A549 (cell line): ENCODE results near the gene NPLOC4. TPM values are rescaled to one million over a fixed set of nuclear protein-coding genes. Genes with fewer than 3 reads are reported as not detected.

Experiments used
- BHLHE40 ChIP-seq: IDR thresholded peaks from 2 replicates; pipeline ENCODE4 v1.6.1; 2012; ENCODE audit warnings: low read depth, low read length, inconsistent platforms
- CBX2 ChIP-seq: fragments of 200-600 bp; sonication (generic); IDR thresholded peaks from 2 replicates; pipeline ENCODE4 v1.6.1; 2016; ENCODE audit warnings: low read depth, mild to moderate bottlenecking, borderline replicate concordance
- E2F6 ChIP-seq: IDR thresholded peaks from 2 replicates; pipeline ENCODE4 v1.6.1; 2012; ENCODE audit warnings: low read depth, borderline replicate concordance
- RARB ChIP-seq: fragments of 250-450 bp; sonication (Bioruptor Pico); IDR thresholded peaks from 2 replicates; pipeline ENCODE4 v1.8.0; 2021; ENCODE audit warnings: mild to moderate bottlenecking, moderate library complexity
- TFCP2L1 ChIP-seq: fragments of 250-450 bp; sonication (Bioruptor Pico); IDR thresholded peaks from 2 replicates; pipeline ENCODE4 v1.5.0; 2021; ENCODE audit warnings: mild to moderate bottlenecking
- polyA plus RNA-seq, 4 experiments: library from polyadenylated mRNA; depleted of rRNA in 3 of 4; stranded (reverse); fragments of >200 nt; fragmentation: RNase III in 1 of 4; extraction: RNeasy Plus Mini Kit Qiagen cat#74134 plus additional on column Dnase treatment in 1 of 4; gene quantifications; 2 replicates in 3 of 4; 3 replicates in 1 of 4; pipeline ENCODE4 v1.2.3, GENCODE V29; 2011 to 2017
- small RNA-seq, 6 experiments: library from RNA; depleted of rRNA; stranded (forward); fragments of <200 nt; gene quantifications; one replicate each; pipeline ENCODE3, GENCODE V24; 2012
- TF ChIP-seq, protein P1 (sequence below): fragments of >200 bp; sonication (Bioruptor Twin); formaldehyde crosslinking; IDR thresholded peaks from 3 replicates; pipeline ENCODE4 v1.6.1; 2016
- TF ChIP-seq, protein P2 (sequence below): fragments of 200-600 bp; sonication (generic); IDR thresholded peaks from 2 replicates; pipeline ENCODE4 v1.6.1; 2016; ENCODE audit warnings: antibody characterized with exemption, mild to moderate bottlenecking, moderate library complexity

Gene NPLOC4
- polyA plus RNA-seq, 2 of the 4 experiments (the other 2 are of a cell fraction) = 98.5 to 101 TPM

DNA sequence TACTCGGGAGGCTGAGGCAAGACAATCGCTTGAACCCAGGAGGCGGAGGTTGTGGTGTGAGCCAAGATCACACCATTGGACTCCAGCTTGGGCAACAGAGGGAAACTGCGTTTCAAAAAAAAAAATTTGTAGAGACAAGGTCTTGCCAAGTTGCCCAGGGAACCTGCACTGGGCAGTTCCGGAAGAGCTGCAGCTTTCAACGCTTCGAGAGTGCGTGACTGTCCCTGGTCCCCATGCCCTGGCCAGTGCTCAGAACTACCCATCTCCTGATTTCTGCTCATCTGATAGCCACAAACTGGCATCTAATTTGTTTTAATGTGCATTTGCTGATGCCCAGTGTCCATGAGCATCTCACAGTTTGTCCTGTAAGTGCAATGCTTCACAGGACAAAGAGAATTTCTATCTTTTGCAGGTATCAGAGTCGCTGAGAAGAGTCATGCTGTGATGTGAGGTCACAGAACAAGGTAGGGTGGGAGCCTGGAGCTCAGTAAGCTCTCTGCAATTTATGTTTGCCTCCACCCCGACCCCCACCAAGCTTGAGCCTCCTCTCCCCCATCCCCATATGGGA, 128.2 kb downstream of the NPLOC4 start (continued):
- TF ChIP-seq TFCP2L1 (CRISPR knock-in tag) (0 out of 2 replicates have a peak, but pooled peaks have one; percentile 29), BHLHE40 (no peak), CBX2 (no peak), E2F6 (no peak), RARB (CRISPR knock-in tag) (peak; percentile 83; the same call in 1 of the 2 replicates)
- TF ChIP-seq, protein P1, sequence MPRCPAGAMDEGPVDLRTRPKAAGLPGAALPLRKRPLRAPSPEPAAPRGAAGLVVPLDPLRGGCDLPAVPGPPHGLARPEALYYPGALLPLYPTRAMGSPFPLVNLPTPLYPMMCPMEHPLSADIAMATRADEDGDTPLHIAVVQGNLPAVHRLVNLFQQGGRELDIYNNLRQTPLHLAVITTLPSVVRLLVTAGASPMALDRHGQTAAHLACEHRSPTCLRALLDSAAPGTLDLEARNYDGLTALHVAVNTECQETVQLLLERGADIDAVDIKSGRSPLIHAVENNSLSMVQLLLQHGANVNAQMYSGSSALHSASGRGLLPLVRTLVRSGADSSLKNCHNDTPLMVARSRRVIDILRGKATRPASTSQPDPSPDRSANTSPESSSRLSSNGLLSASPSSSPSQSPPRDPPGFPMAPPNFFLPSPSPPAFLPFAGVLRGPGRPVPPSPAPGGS = no peak; the same call in 2 of the 3 replicates
- TF ChIP-seq, protein P2, sequence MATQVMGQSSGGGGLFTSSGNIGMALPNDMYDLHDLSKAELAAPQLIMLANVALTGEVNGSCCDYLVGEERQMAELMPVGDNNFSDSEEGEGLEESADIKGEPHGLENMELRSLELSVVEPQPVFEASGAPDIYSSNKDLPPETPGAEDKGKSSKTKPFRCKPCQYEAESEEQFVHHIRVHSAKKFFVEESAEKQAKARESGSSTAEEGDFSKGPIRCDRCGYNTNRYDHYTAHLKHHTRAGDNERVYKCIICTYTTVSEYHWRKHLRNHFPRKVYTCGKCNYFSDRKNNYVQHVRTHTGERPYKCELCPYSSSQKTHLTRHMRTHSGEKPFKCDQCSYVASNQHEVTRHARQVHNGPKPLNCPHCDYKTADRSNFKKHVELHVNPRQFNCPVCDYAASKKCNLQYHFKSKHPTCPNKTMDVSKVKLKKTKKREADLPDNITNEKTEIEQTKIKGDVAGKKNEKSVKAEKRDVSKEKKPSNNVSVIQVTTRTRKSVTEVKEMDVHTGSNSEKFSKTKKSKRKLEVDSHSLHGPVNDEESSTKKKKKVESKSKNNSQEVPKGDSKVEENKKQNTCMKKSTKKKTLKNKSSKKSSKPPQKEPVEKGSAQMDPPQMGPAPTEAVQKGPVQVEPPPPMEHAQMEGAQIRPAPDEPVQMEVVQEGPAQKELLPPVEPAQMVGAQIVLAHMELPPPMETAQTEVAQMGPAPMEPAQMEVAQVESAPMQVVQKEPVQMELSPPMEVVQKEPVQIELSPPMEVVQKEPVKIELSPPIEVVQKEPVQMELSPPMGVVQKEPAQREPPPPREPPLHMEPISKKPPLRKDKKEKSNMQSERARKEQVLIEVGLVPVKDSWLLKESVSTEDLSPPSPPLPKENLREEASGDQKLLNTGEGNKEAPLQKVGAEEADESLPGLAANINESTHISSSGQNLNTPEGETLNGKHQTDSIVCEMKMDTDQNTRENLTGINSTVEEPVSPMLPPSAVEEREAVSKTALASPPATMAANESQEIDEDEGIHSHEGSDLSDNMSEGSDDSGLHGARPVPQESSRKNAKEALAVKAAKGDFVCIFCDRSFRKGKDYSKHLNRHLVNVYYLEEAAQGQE = peak; percentile 39; the same call in 1 of the 2 replicates

Small RNAs within 50 kb of the gene (small RNA-seq; reads per million reads assigned to genes)
- 0 reads per million in 6 experiments for gene RF00019

Other genes starting within 250 kb of the NPLOC4 start
- 2.1 and 2.6 TPM in 2 replicates for gene BAHCC1, start 241.7 kb downstream of the NPLOC4 start, polyA plus RNA-seq (2011; rRNA removed)
- gene BAHCC1, start 241.7 kb downstream of the NPLOC4 start, polyA plus RNA-seq (2017; fragmentation: RNase III; extraction: RNeasy Plus Mini Kit Qiagen cat#74134 plus additional on column Dnase treatment) = 5.2 to 5.9 TPM (median 5.8 TPM) in 3 replicates
- gene ACTG1, start 124.3 kb downstream of the NPLOC4 start, polyA plus RNA-seq (2011; rRNA removed) = 2,042 and 2,306 TPM in 2 replicates
- 7,182 to 8,782 TPM (median 7,263 TPM) in 3 replicates for gene ACTG1, start 124.3 kb downstream of the NPLOC4 start, polyA plus RNA-seq (2017; fragmentation: RNase III; extraction: RNeasy Plus Mini Kit Qiagen cat#74134 plus additional on column Dnase treatment)
- 0.84 and 1.2 TPM in 2 replicates for gene FSCN2, start 108.7 kb downstream of the NPLOC4 start, polyA plus RNA-seq (2011; rRNA removed)
- gene FSCN2, start 108.7 kb downstream of the NPLOC4 start, polyA plus RNA-seq (2017; fragmentation: RNase III; extraction: RNeasy Plus Mini Kit Qiagen cat#74134 plus additional on column Dnase treatment) = 1.3 to 1.7 TPM (median 1.3 TPM) in 3 replicates
- 5.4 and 7.2 TPM in 2 replicates for gene FAAP100, start 84.8 kb downstream of the NPLOC4 start, polyA plus RNA-seq (2011; rRNA removed)
- gene FAAP100, start 84.8 kb downstream of the NPLOC4 start, polyA plus RNA-seq (2017; fragmentation: RNase III; extraction: RNeasy Plus Mini Kit Qiagen cat#74134 plus additional on column Dnase treatment) = 16.2 to 17.7 TPM (median 16.8 TPM) in 3 replicates
- 1.4 and 1.7 TPM in 2 replicates for gene TSPAN10, start 84 bp upstream of the NPLOC4 start, polyA plus RNA-seq (2011; rRNA removed)
- 5.4 to 7.1 TPM (median 6.3 TPM) in 3 replicates for gene TSPAN10, start 84 bp upstream of the NPLOC4 start, polyA plus RNA-seq (2017; fragmentation: RNase III; extraction: RNeasy Plus Mini Kit Qiagen cat#74134 plus additional on column Dnase treatment)
- 1.0 and 1.2 TPM in 2 replicates for gene PDE6G, start 19.4 kb upstream of the NPLOC4 start, polyA plus RNA-seq (2011; rRNA removed)
- gene PDE6G, start 19.4 kb upstream of the NPLOC4 start, polyA plus RNA-seq (2017; fragmentation: RNase III; extraction: RNeasy Plus Mini Kit Qiagen cat#74134 plus additional on column Dnase treatment) = 0.90 to 2.0 TPM (median 1.2 TPM) in 3 replicates
- gene OXLD1, start 29.5 kb upstream of the NPLOC4 start, polyA plus RNA-seq (2011; rRNA removed) = 34.6 and 38.7 TPM in 2 replicates
- gene OXLD1, start 29.5 kb upstream of the NPLOC4 start, polyA plus RNA-seq (2017; fragmentation: RNase III; extraction: RNeasy Plus Mini Kit Qiagen cat#74134 plus additional on column Dnase treatment) = 43.9 to 47.7 TPM (median 47.1 TPM) in 3 replicates
- gene CCDC137, start 29.6 kb upstream of the NPLOC4 start, polyA plus RNA-seq (2011; rRNA removed) = 16.6 and 22.6 TPM in 2 replicates
- 55.0 to 59.7 TPM (median 55.6 TPM) in 3 replicates for gene CCDC137, start 29.6 kb upstream of the NPLOC4 start, polyA plus RNA-seq (2017; fragmentation: RNase III; extraction: RNeasy Plus Mini Kit Qiagen cat#74134 plus additional on column Dnase treatment)
- 43.8 and 45.2 TPM in 2 replicates for gene ARL16, start 46.7 kb upstream of the NPLOC4 start, polyA plus RNA-seq (2011; rRNA removed)
- gene ARL16, start 46.7 kb upstream of the NPLOC4 start, polyA plus RNA-seq (2017; fragmentation: RNase III; extraction: RNeasy Plus Mini Kit Qiagen cat#74134 plus additional on column Dnase treatment) = 52.8 to 55.8 TPM (median 53.6 TPM) in 3 replicates
- gene HGS, start 46.9 kb upstream of the NPLOC4 start, polyA plus RNA-seq (2011; rRNA removed) = 75.7 and 85.9 TPM in 2 replicates
- 127 to 130 TPM (median 129 TPM) in 3 replicates for gene HGS, start 46.9 kb upstream of the NPLOC4 start, polyA plus RNA-seq (2017; fragmentation: RNase III; extraction: RNeasy Plus Mini Kit Qiagen cat#74134 plus additional on column Dnase treatment)
- gene MRPL12, start 66.3 kb upstream of the NPLOC4 start, polyA plus RNA-seq (2011; rRNA removed) = 152 and 161 TPM in 2 replicates
- 197 to 233 TPM (median 215 TPM) in 3 replicates for gene MRPL12, start 66.3 kb upstream of the NPLOC4 start, polyA plus RNA-seq (2017; fragmentation: RNase III; extraction: RNeasy Plus Mini Kit Qiagen cat#74134 plus additional on column Dnase treatment)
- 20.0 and 25.8 TPM in 2 replicates for gene SLC25A10, start 75.2 kb upstream of the NPLOC4 start, polyA plus RNA-seq (2011; rRNA removed)
- gene SLC25A10, start 75.2 kb upstream of the NPLOC4 start, polyA plus RNA-seq (2017; fragmentation: RNase III; extraction: RNeasy Plus Mini Kit Qiagen cat#74134 plus additional on column Dnase treatment) = 43.4 to 47.1 TPM (median 47.0 TPM) in 3 replicates
- 0.05 and 0.19 TPM in 2 replicates for gene GCGR, start 167.0 kb upstream of the NPLOC4 start, polyA plus RNA-seq (2011; rRNA removed)
- 0.37 to 0.46 TPM (median 0.45 TPM) in 3 replicates for gene GCGR, start 167.0 kb upstream of the NPLOC4 start, polyA plus RNA-seq (2017; fragmentation: RNase III; extraction: RNeasy Plus Mini Kit Qiagen cat#74134 plus additional on column Dnase treatment)
- 30.9 and 32.0 TPM in 2 replicates for gene MCRIP1, start 196.2 kb upstream of the NPLOC4 start, polyA plus RNA-seq (2011; rRNA removed)
- 43.9 to 51.0 TPM (median 45.1 TPM) in 3 replicates for gene MCRIP1, start 196.2 kb upstream of the NPLOC4 start, polyA plus RNA-seq (2017; fragmentation: RNase III; extraction: RNeasy Plus Mini Kit Qiagen cat#74134 plus additional on column Dnase treatment)
- not detected in 2 replicates for gene PPP1R27, start 197.9 kb upstream of the NPLOC4 start, polyA plus RNA-seq (2011; rRNA removed)
- gene PPP1R27, start 197.9 kb upstream of the NPLOC4 start, polyA plus RNA-seq (2017; fragmentation: RNase III; extraction: RNeasy Plus Mini Kit Qiagen cat#74134 plus additional on column Dnase treatment) = 0.09 TPM in 1 of 3 replicates, not detected in the others
- gene P4HB, start 223.4 kb upstream of the NPLOC4 start, polyA plus RNA-seq (2011; rRNA removed) = 102 and 285 TPM in 2 replicates
- 606 to 622 TPM (median 607 TPM) in 3 replicates for gene P4HB, start 223.4 kb upstream of the NPLOC4 start, polyA plus RNA-seq (2017; fragmentation: RNase III; extraction: RNeasy Plus Mini Kit Qiagen cat#74134 plus additional on column Dnase treatment)
- 44.3 and 64.0 TPM in 2 replicates for gene ARHGDIA, start 234.2 kb upstream of the NPLOC4 start, polyA plus RNA-seq (2011; rRNA removed)
- 497 to 567 TPM (median 503 TPM) in 3 replicates for gene ARHGDIA, start 234.2 kb upstream of the NPLOC4 start, polyA plus RNA-seq (2017; fragmentation: RNase III; extraction: RNeasy Plus Mini Kit Qiagen cat#74134 plus additional on column Dnase treatment)